H4 (cell line): ENCODE results near the gene TRIM40. TPM values are rescaled to one million over a fixed set of nuclear protein-coding genes. Genes with fewer than 3 reads are reported as not detected.

Source experiments
- total RNA-seq: library from RNA; depleted of rRNA; stranded (reverse); fragments of >200 nt; shearing (Covaris generic); gene quantifications from 2 replicates; pipeline ENCODE4 v1.2.3, GENCODE V29; 2014; rRNA removed

TRIM40 gene
- total RNA-seq, 1 experiment from 2014 or later, result not detected

Other genes starting within 250 kb of the TRIM40 start
- gene HLA-A, start 193.6 kb upstream of the TRIM40 start, total RNA-seq, result 610 and 721 TPM in 2 replicates
- 32.6 and 46.8 TPM in 2 replicates for gene POLR1H, start 74.9 kb upstream of the TRIM40 start, total RNA-seq
- gene PPP1R11, start 68.9 kb upstream of the TRIM40 start, total RNA-seq, result 57.8 and 68.7 TPM in 2 replicates
- gene RNF39, start 60.4 kb upstream of the TRIM40 start, total RNA-seq, result not detected in 2 replicates
- 0.12 TPM in 1 of 2 replicates, not detected in the other for gene TRIM31, start 23.1 kb upstream of the TRIM40 start, total RNA-seq
- gene TRIM10, start 25.1 kb downstream of the TRIM40 start, total RNA-seq, result not detected in 2 replicates
- gene TRIM15, start 27.4 kb downstream of the TRIM40 start, total RNA-seq, result 0.04 TPM in 1 of 2 replicates, not detected in the other
- 39.6 and 50.5 TPM in 2 replicates for gene TRIM26, start 77.3 kb downstream of the TRIM40 start, total RNA-seq
- gene TRIM39, start 190.8 kb downstream of the TRIM40 start, total RNA-seq, result 7.2 and 11.2 TPM in 2 replicates
- 48.2 and 71.3 TPM in 2 replicates for gene RPP21, start 209.0 kb downstream of the TRIM40 start, total RNA-seq